Erythroblast (primary cell): ENCODE measurements around the gene SCUBE2.
"Not testable (repeated sequence)": the region's sequence is repeated elsewhere in the genome, so short reads cannot be mapped to it uniquely, and the experiment has no call there.

Experiments used
- DNase-seq, 2 experiments: peaks; one replicate each; lab custom pipeline; 2025; lab: John Stamatoyannopoulos, UW
- GATA1 ChIP-seq: IDR thresholded peaks from 2 replicates; pipeline ENCODE4 v1.6.1; 2011; ENCODE audit warnings: low read depth, mild to moderate bottlenecking, control low read depth, low read length, moderate library complexity
- POLR2A ChIP-seq: IDR thresholded peaks from 2 replicates; pipeline ENCODE4 v1.6.1; 2011; ENCODE audit warnings: mild to moderate bottlenecking, low read length

SCUBE2 gene

DNA sequence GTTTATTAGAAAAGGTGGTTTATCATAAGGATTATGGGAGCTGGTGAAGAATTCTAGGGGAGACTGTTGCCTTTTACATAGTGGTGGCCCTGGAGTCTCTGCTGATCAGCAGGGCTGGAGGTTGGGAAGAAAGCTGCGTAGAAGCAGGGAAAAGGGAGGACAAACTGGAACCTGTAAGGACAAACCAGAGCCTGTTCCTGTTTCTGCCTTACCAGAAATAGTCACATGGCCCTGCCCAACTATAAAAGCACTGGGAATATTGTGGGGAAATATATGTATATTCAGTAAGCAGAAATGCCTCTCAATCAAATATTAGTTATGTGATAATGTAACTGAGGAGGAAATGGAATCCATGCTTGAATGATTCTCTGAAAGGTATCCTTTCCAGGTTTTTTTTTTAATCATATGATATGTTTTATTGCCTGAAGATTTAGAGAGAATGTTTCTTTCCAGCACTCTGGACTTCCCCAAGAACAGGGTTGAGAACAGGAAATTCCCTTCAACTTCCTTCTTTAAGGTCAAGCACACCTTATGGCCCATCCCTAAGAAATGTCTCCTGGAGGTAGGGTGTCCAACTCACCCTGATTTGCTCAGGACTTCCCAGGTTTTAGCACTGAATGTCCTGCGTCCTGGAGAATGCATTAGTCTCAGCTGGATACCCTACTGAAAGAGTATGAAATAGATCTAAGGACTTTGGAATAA is 33.9 kb upstream of the SCUBE2 start:
- no peak for DNase-seq
- no peak for TF ChIP-seq POLR2A
- TF ChIP-seq GATA1, result no peak

DNA sequence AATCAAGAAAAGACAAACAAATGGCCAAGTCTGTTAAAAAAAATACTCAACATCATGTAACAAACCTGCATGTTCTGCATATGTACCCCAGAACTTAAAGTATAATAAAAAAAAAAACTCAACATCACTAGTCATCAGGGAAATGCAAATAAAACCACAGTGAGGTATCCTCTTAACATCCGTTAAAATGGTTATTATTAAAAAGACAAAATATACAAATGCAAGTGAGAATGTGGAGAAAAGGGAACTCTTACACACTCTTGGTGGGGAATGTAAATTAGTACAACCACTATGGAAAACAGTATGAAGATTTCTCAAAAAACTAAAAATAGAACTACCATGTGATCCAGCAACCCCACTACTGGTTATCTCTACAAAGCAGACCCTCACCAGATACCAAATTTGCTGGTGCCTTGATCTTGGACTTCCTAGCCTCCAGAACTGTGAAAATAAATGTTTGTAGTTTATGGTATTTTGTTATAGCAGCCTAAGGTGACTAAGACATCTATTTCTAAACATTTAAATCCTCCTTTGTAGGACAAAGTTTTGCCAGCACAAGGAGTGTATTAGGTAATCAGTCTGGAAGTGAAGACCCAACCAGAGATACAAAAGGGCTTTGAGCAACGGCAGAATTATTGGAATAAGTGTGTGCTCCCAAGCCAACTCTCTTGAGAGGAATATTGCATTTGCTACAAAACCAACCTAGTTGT is 32.4 kb upstream of the SCUBE2 start:
- no peak for DNase-seq
- no peak for TF ChIP-seq GATA1
- no peak for TF ChIP-seq POLR2A

- no peak for TF ChIP-seq POLR2A
- no peak for DNase-seq
Observed at GRCh38 chr11:9121469-9121796, 30.0 kb upstream of the SCUBE2 start.

DNA sequence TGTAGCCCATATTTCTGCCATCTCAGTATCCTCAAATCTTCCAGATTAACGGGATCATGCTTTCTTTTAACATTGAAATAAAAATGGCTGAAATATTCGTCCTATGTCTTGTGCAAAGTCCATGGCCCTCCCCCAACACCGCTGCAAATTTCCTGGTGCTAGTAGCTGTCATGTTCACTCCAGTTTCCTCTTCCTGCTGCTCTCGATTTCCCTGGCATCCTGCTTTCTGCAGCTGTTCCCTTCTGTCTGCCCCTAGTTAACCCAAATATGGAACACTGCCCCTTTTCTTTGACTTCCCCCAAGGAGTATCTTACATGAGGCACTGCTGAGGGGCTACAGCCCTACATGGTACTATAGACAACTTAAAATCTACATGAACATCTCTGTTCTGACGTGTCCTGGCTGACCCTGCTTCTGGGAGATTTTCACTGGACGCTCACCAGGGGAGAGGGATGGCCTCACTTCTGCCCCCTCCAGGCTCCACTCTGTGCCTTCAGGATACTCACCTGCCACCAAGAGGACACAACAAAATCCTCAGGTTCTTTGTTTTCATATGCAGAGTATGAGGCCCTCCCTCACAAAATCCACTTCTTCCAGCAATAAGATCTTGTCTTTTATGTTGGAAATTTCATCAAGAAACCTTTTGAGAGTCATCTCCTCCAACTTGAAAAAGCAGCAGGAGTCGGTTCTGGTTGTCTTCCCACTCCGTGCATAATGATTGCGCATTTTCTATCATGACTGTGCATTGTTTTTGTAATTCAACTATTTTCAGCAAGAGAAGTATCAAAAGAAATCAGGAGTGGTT is 29.5 kb upstream of the SCUBE2 start:
- peak in 1 of 2 experiments; percentile 8 for DNase-seq
- TF ChIP-seq POLR2A (no peak), GATA1 (no peak)

- no peak for TF ChIP-seq GATA1
- TF ChIP-seq POLR2A, result no peak
- DNase-seq, result no peak
Observed at GRCh38 chr11:9118277-9118676, 26.9 kb upstream of the SCUBE2 start.

- TF ChIP-seq POLR2A, result no peak
- TF ChIP-seq GATA1, result no peak
- DNase-seq, result no peak
Observed at GRCh38 chr11:9112075-9112474, 20.7 kb upstream of the SCUBE2 start.

DNA sequence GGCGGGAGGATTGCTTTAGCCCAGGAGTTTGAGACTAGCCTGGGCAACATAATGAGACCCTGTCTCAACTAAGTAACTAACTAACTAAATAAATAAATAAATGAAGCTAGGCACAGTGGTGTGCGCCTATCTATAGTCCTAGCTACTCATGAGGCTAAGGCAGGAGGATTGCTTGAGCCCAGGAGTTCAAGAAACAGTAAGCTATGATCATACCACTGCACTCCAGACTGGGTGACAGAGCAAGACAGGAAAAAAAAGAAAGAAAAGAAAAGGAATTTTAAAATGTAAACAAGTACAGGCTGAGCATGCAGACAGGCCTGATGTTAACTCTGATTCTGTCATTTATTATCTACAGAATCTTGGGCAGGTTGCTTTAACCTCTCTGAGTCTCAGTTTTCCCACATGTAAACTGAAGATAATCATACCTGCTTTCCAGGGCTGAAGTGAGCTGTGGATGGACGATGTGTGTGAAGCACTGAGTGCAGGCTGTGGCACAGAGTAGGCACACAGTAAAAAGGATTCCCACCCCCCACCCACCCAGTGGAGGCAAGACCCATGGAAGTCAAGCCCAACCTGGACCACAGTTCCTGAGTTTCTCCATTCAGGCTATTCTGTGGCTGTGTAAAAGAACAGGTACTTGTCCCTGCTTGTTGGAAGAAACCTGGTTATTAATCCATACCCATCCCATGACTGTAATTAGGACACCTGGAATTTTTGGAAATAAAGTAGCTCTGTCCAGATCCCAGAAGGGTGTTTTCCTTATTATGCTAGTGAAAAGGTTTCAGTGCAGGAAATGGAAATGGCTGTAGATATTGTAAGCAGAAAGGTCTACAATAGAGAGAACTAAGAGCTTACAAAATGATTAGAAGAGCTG is 18.7 kb upstream of the SCUBE2 start:
- no peak for TF ChIP-seq POLR2A
- no peak for DNase-seq

DNA sequence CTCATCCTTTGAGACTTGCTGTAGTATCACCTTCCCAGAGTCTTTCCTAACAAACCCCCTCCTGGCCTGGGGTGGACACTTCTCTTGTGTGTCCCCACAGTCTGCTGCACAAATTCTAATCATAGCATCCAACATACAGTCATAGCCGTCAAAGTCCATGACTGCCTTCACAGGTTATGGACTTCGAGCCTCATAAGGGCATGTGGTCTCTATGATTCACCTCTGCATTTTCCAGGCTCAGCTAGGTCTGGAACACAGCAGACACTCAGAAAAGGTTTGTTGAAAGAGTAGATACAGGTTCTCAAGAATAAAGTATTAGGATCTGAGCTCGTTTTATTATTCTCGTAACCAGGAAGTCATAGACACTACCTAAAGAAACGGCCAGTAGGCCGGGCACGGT is 13.2 kb upstream of the SCUBE2 start:
- TF ChIP-seq POLR2A, result no peak
- no peak for TF ChIP-seq GATA1
- no peak for DNase-seq

- DNase-seq, result no peak
Observed at GRCh38 chr11:9103542-9104276, 12.3 kb upstream of the SCUBE2 start.

DNA sequence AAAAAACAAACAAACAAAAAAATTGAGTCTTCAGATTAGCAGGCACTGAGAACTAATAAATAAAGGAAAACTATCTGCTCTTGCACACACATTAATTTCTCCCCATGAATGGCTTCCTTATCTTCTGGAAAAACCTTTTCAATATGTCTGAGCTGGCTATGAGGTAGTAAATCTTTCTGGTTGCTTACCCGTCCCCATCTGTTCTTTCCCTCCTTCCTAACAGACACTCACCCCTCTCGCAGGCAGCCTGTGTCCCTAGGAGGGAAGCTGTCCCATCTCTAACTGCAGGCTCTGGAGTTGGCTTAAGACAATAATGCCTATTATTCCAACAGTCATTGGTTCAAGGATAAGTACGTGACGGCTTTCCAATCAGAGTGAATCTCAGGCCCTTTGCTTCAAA is 8.2 kb upstream of the SCUBE2 start:
- DNase-seq, result no peak
- TF ChIP-seq POLR2A, result no peak
- no peak for TF ChIP-seq GATA1

More at GRCh38 chr11:9103542-9104276, 12.3 kb upstream of the SCUBE2 start:
- TF ChIP-seq POLR2A, result no peak
- TF ChIP-seq GATA1, result no peak

DNA sequence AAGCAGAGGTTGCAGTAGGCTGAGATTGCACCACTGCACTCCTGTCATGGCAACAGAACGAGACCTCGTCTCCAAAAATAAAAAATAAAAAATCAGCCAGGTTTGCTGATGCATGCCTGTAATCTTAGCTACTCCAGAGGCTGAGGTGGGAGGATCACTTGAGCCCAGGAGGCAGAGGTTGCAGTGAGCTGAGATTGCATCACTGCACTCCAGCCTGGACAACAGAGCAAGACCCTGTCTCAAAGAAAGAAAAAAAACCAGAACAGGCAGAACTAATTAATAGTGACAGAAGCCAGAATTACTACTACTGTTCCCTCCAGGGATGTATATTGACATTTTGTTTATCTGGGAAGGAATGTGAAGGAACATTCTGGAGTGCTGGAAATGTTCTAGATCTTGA is 7.1 kb upstream of the SCUBE2 start:
- DNase-seq, result not testable (repeated sequence)

- not testable (repeated sequence) for DNase-seq
Observed at GRCh38 chr11:9097186-9097943, 6.0 kb upstream of the SCUBE2 start.

- DNase-seq, result no peak
- TF ChIP-seq POLR2A, result no peak
- TF ChIP-seq GATA1, result no peak
Observed at GRCh38 chr11:9096427-9096826, 5.0 kb upstream of the SCUBE2 start.
